Caco-2 (cell line): ENCODE results near the gene OVCA2. TPM values are rescaled to one million over a fixed set of nuclear protein-coding genes. Genes with fewer than 3 reads are reported as not detected.

Source experiments
- BruUV-seq: library from RNA; stranded (reverse); fragments of 400-500 nt; replicated peaks from 2 replicates; lab custom pipeline; 2021; lab: Mats Ljungman, UMichigan
- CTCF ChIA-PET: fragments of 300-600 bp; sonication (Branson Sonifier 250); formaldehyde crosslinking; loops from one replicate; lab custom pipeline; 2022; ENCODE audit warnings: antibody characterized with exemption; lab: Charles Lee
- POLR2A ChIA-PET: fragments of 300-600 bp; sonication (Branson Sonifier 250); formaldehyde crosslinking; loops from one replicate; lab custom pipeline; 2022; ENCODE audit warnings: antibody characterized with exemption; lab: Charles Lee
- DNase-seq, 2 experiments: peaks; one replicate each; pipeline versions ENCODE4 v3.0.0 to v3.0.0-alpha.2; 2020 to 2022
- H3K27me3 ChIP-seq: replicated peaks from 2 replicates; pipeline ENCODE4 v1.6.0; 2011; ENCODE audit warnings: low read length; ENCODE audit not compliant: control insufficient read depth, insufficient read depth
- H3K36me3 ChIP-seq: 2 replicates; pipeline ENCODE4 v1.5.1; 2011; ENCODE audit warnings: low read length; ENCODE audit not compliant: control insufficient read depth, insufficient read depth
- H3K4me1 ChIP-seq: fragments of 250-450 bp; sonication (Bioruptor Pico); 2 replicates; pipeline ENCODE4 v1.5.1; 2020; ENCODE audit warnings: mild to moderate bottlenecking
- H3K4me3 ChIP-seq: 2 replicates; pipeline ENCODE4 v1.5.1; 2011; ENCODE audit warnings: low read depth, mild to moderate bottlenecking, control low read depth, low read length
- H3K9me3 ChIP-seq: fragments of 250-450 bp; sonication (Bioruptor Pico); 2 replicates; pipeline ENCODE4 v1.5.1; 2020; ENCODE audit warnings: mild to moderate bottlenecking, moderate library complexity
- H3K27ac Mint-ChIP-seq: one replicate; pipeline ENCODE4 v1.8.0; 2022; ENCODE audit warnings: mixed read lengths; ENCODE audit not compliant: unreplicated experiment
- H3K27me3 Mint-ChIP-seq: one replicate; pipeline ENCODE4 v1.8.0; 2022; ENCODE audit warnings: mixed read lengths; ENCODE audit not compliant: insufficient read depth, unreplicated experiment
- H3K36me3 Mint-ChIP-seq: one replicate; pipeline ENCODE4 v1.8.0; 2022; ENCODE audit warnings: mild to moderate bottlenecking, mixed read lengths; ENCODE audit not compliant: insufficient read depth, unreplicated experiment
- H3K4me1 Mint-ChIP-seq: one replicate; pipeline ENCODE4 v1.8.0; 2022; ENCODE audit warnings: low read depth, mixed read lengths; ENCODE audit not compliant: unreplicated experiment
- H3K4me3 Mint-ChIP-seq: one replicate; pipeline ENCODE4 v1.8.0; 2022; ENCODE audit warnings: mild to moderate bottlenecking, moderate library complexity, mixed read lengths; ENCODE audit not compliant: unreplicated experiment
- H3K9me3 Mint-ChIP-seq: one replicate; pipeline ENCODE4 v1.8.0; 2022; ENCODE audit warnings: mixed read lengths; ENCODE audit not compliant: unreplicated experiment
- intact Hi-C: fragments of 100-400 bp; cut with micrococcal nuclease; formaldehyde crosslinking; loops from one replicate; pipeline ENCODE4 v1.10.0; 2022; ENCODE audit not compliant: unreplicated experiment
- total RNA-seq: library from RNA; stranded (reverse); gene quantifications from 2 replicates; pipeline ENCODE4 v1.2.3, GENCODE V29; 2022
- TF ChIP-seq, protein P1 (sequence below), 2 experiments: fragments of 200-600 bp in 1 of 2; IDR thresholded peaks; 1 replicate in 1 of 2; 2 replicates in 1 of 2; pipeline versions ENCODE4 v1.5.1 to v1.8.0; 2011 to 2022; ENCODE audit warnings: antibody characterized with exemption in 1 of 2, control low read depth in 1 of 2, inconsistent platforms in 1 of 2, low read depth in 1 of 2, low read length in 1 of 2, mild to moderate bottlenecking in 1 of 2, moderate library complexity in 1 of 2; ENCODE audit not compliant: insufficient read depth in 1 of 2, severe bottlenecking in 1 of 2, unreplicated experiment in 1 of 2

The OVCA2 gene
- total RNA-seq, 1 experiment from 2014 or later = 39.3 TPM

DNA sequence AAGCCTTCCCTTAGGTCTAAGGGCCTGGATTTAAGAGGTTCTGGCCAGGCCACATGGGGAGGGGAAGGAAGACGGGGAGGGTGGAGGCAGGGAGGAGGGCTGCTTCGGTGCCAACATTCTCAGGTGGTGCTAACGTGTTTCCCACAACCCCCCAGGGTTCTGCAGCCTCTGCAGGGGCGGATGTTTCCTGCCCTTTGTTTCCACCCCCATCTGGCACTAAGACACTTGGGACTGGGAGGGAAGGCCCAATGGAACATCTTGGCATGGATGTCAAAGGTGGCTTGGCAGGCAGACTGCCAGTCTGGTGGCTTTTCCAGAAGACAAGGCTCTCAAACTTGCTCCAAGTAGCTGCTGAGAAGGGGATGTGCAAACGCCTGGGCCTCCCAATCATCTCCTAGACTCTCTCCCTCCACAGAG is 25.8 kb downstream of the OVCA2 start:
- no peaks in the 10 kb centered on the region for H3K27me3 ChIP-seq
- no peak overlapping the region for H3K4me3 Mint-ChIP-seq
- ChIA-PET CTCF (interaction anchor here (1.1 to 1.4 kb wide), 3 partner anchors 8 to 177 kb away, joined by 3 to 6 read pairs (median 5); no protein-coding TSS in a partner anchor), POLR2A (no interaction called here)
- no TSS peak for BruUV-seq
- 0 out of 2 replicates have a peak, but pooled peaks cover 6% of the 10 kb centered on the region for H3K4me1 ChIP-seq
- no peak overlapping the region for H3K27ac Mint-ChIP-seq
- H3K36me3 Mint-ChIP-seq = peaks cover 23% of the 10 kb centered on the region
- TF ChIP-seq, protein P1, sequence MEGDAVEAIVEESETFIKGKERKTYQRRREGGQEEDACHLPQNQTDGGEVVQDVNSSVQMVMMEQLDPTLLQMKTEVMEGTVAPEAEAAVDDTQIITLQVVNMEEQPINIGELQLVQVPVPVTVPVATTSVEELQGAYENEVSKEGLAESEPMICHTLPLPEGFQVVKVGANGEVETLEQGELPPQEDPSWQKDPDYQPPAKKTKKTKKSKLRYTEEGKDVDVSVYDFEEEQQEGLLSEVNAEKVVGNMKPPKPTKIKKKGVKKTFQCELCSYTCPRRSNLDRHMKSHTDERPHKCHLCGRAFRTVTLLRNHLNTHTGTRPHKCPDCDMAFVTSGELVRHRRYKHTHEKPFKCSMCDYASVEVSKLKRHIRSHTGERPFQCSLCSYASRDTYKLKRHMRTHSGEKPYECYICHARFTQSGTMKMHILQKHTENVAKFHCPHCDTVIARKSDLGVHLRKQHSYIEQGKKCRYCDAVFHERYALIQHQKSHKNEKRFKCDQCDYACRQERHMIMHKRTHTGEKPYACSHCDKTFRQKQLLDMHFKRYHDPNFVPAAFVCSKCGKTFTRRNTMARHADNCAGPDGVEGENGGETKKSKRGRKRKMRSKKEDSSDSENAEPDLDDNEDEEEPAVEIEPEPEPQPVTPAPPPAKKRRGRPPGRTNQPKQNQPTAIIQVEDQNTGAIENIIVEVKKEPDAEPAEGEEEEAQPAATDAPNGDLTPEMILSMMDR (IDR thresholded peaks at IDR 0.05; ENCODE audit: insufficient read depth in 1 of 2, low read depth in 1 of 2, low read length in 1 of 2, severe bottlenecking in 1 of 2, unreplicated experiment in 1 of 2) = no peak
- H3K4me1 Mint-ChIP-seq = peaks cover 8% of the 10 kb centered on the region
- no peaks in the 10 kb centered on the region for H3K27me3 Mint-ChIP-seq
- H3K36me3 ChIP-seq = peaks cover 3% of the 10 kb centered on the region
- intact Hi-C loops = no loop called here
- H3K4me3 ChIP-seq = no peak overlapping the region
- DNase-seq = no peak
- no peaks in the 10 kb centered on the region for H3K9me3 Mint-ChIP-seq
- H3K9me3 ChIP-seq = no peaks in the 10 kb centered on the region

GRCh38 chr17:2068031-2068518 is 26.3 kb downstream of the OVCA2 start:
- POLR2A ChIA-PET = no interaction called here
- peaks cover 3% of the 10 kb centered on the region for H3K36me3 ChIP-seq

GRCh38 chr17:2068519-2069051 is 26.8 kb downstream of the OVCA2 start:
- Histone ChIP-seq H3K27me3 (no peaks in the 10 kb centered on the region), H3K4me3 (no peak overlapping the region), H3K9me3 (no peaks in the 10 kb centered on the region), H3K4me1 (0 out of 2 replicates have a peak, but pooled peaks cover 6% of the 10 kb centered on the region), H3K36me3 (peaks cover 3% of the 10 kb centered on the region)
- peaks cover 8% of the 10 kb centered on the region for H3K4me1 Mint-ChIP-seq
- intact Hi-C loops = no loop called here
- BruUV-seq = no TSS peak
- H3K9me3 Mint-ChIP-seq = no peaks in the 10 kb centered on the region
- no peaks in the 10 kb centered on the region for H3K27me3 Mint-ChIP-seq
- TF ChIP-seq, protein P1 (IDR thresholded peaks at IDR 0.05; ENCODE audit: insufficient read depth in 1 of 2, low read depth in 1 of 2, low read length in 1 of 2, severe bottlenecking in 1 of 2, unreplicated experiment in 1 of 2) = no peak
- H3K27ac Mint-ChIP-seq = no peak overlapping the region
- no peak overlapping the region for H3K4me3 Mint-ChIP-seq
- H3K36me3 Mint-ChIP-seq = peaks cover 23% of the 10 kb centered on the region
- DNase-seq = no peak
- ChIA-PET POLR2A (no interaction called here), CTCF (interaction anchor here (1.4 kb wide), 1 partner anchor 9 kb away, joined by 6 read pairs; no protein-coding TSS in a partner anchor)

More at GRCh38 chr17:2068031-2068518, 26.3 kb downstream of the OVCA2 start:
- Histone ChIP-seq H3K4me1 (0 out of 2 replicates have a peak, but pooled peaks cover 6% of the 10 kb centered on the region), H3K9me3 (no peaks in the 10 kb centered on the region), H3K27me3 (no peaks in the 10 kb centered on the region), H3K4me3 (no peak overlapping the region)
- H3K27me3 Mint-ChIP-seq = no peaks in the 10 kb centered on the region
- H3K27ac Mint-ChIP-seq = no peak overlapping the region
- intact Hi-C loops = no loop called here
- BruUV-seq = no TSS peak
- peaks cover 23% of the 10 kb centered on the region for H3K36me3 Mint-ChIP-seq
- H3K9me3 Mint-ChIP-seq = no peaks in the 10 kb centered on the region
- no peak overlapping the region for H3K4me3 Mint-ChIP-seq
- TF ChIP-seq, protein P1 (IDR thresholded peaks at IDR 0.05; ENCODE audit: insufficient read depth in 1 of 2, low read depth in 1 of 2, low read length in 1 of 2, severe bottlenecking in 1 of 2, unreplicated experiment in 1 of 2) = no peak
- no peak for DNase-seq
- CTCF ChIA-PET = interaction anchor here (1.4 kb wide), 1 partner anchor 8 kb away, joined by 6 read pairs; no protein-coding TSS in a partner anchor
- peaks cover 8% of the 10 kb centered on the region for H3K4me1 Mint-ChIP-seq
